H4 (cell line): Measurements from ENCODE around the gene MANBA. TPM values are rescaled to one million over a fixed set of nuclear protein-coding genes. Genes with fewer than 3 reads are reported as not detected.
"Not testable (repeated sequence)": the region's sequence is repeated elsewhere in the genome, so short reads cannot be mapped to it uniquely, and the experiment has no call there.

Experiments used
- DNase-seq: peaks from one replicate; pipeline ENCODE4 v3.0.0-alpha.2; 2015; ENCODE audit warnings: low spot score
- total RNA-seq: library from RNA; depleted of rRNA; stranded (reverse); fragments of >200 nt; shearing (Covaris generic); gene quantifications from 2 replicates; pipeline ENCODE4 v1.2.3, GENCODE V29; 2014

Gene MANBA
- total RNA-seq, 1 experiment from 2014 or later, result 22.1 TPM

GRCh38 chr4:102723511-102723910 is 37.3 kb downstream of the MANBA start:
- DNase-seq, result no peak

GRCh38 chr4:102722740-102723139 is 38.0 kb downstream of the MANBA start:
- no peak for DNase-seq

GRCh38 chr4:102718833-102719575 is 41.8 kb downstream of the MANBA start:
- peak; percentile 18 for DNase-seq

GRCh38 chr4:102717448-102718092 is 43.2 kb downstream of the MANBA start:
- DNase-seq, result no peak

- DNase-seq, result no peak
Measured at GRCh38 chr4:102715057-102715456, 45.7 kb downstream of the MANBA start.

- DNase-seq, result not testable (repeated sequence)
Measured at GRCh38 chr4:102713774-102714173, 47.0 kb downstream of the MANBA start.

GRCh38 chr4:102713096-102713495 is 47.7 kb downstream of the MANBA start:
- peak; percentile 17 for DNase-seq

- no peak for DNase-seq
Measured at GRCh38 chr4:102710986-102711385, 49.8 kb downstream of the MANBA start.

- not testable (repeated sequence) for DNase-seq
Measured at GRCh38 chr4:102709060-102709459, 51.7 kb downstream of the MANBA start.

GRCh38 chr4:102707150-102707549 is 53.6 kb downstream of the MANBA start:
- DNase-seq, result no peak

- DNase-seq, result no peak
Measured at GRCh38 chr4:102705391-102705935, 55.3 kb downstream of the MANBA start.

GRCh38 chr4:102696758-102697157 is 64.0 kb downstream of the MANBA start:
- DNase-seq, result no peak

GRCh38 chr4:102694791-102695190 is 66.0 kb downstream of the MANBA start:
- no peak for DNase-seq

GRCh38 chr4:102693861-102694260 is 66.9 kb downstream of the MANBA start:
- no peak for DNase-seq

GRCh38 chr4:102693262-102693850 is 67.4 kb downstream of the MANBA start:
- no peak for DNase-seq

- no peak for DNase-seq
Measured at GRCh38 chr4:102692474-102692873, 68.3 kb downstream of the MANBA start.

- DNase-seq, result no peak
Measured at GRCh38 chr4:102687982-102688433, 72.8 kb downstream of the MANBA start.

GRCh38 chr4:102687373-102687981 is 73.3 kb downstream of the MANBA start:
- DNase-seq, result no peak

GRCh38 chr4:102685768-102686167 is 75.0 kb downstream of the MANBA start:
- no peak for DNase-seq

- peak; percentile 12 for DNase-seq
Measured at GRCh38 chr4:102684610-102685052, 76.1 kb downstream of the MANBA start.

GRCh38 chr4:102683881-102684609 is 76.7 kb downstream of the MANBA start:
- no peak for DNase-seq
